Measurements from ENCODE around the gene NDFIP1.
"Not testable (repeated sequence)": the region's sequence is repeated elsewhere in the genome, so short reads cannot be mapped to it uniquely, and the experiment has no call there.

NDFIP1 gene

GRCh38 chr5:142108432-142109330 is at the start of gene NDFIP1:
Gene NDFIP1, plus strand, starts transcription at chr5:142108779. Its CDS starts 196 bp downstream, at chr5:142108975.
- DNase-seq = peak; percentile 59

- no peak for DNase-seq
Measured at GRCh38 chr5:142059304-142059940, 49.2 kb upstream of the NDFIP1 start.

GRCh38 chr5:142063376-142063775 is 45.2 kb upstream of the NDFIP1 start:
- no peak for DNase-seq

- DNase-seq = peak; percentile 84
Measured at GRCh38 chr5:142063878-142064331, 44.7 kb upstream of the NDFIP1 start.

- DNase-seq = peak; percentile 43
Measured at GRCh38 chr5:142065273-142065672, 43.3 kb upstream of the NDFIP1 start.

- no peak for DNase-seq
Measured at GRCh38 chr5:142069606-142070399, 38.8 kb upstream of the NDFIP1 start.

- no peak for DNase-seq
Measured at GRCh38 chr5:142070734-142071133, 37.8 kb upstream of the NDFIP1 start.

- DNase-seq = no peak
Measured at GRCh38 chr5:142072488-142072887, 36.1 kb upstream of the NDFIP1 start.

- DNase-seq = no peak
Measured at GRCh38 chr5:142073362-142073988, 35.1 kb upstream of the NDFIP1 start.

- DNase-seq = no peak
Measured at GRCh38 chr5:142074006-142074405, 34.6 kb upstream of the NDFIP1 start.

GRCh38 chr5:142078221-142078620 is 30.4 kb upstream of the NDFIP1 start:
- peak; percentile 88 for DNase-seq

GRCh38 chr5:142078706-142079105 is 29.9 kb upstream of the NDFIP1 start:
- DNase-seq = no peak

- DNase-seq = peak; percentile 79
Measured at GRCh38 chr5:142079306-142079721, 29.3 kb upstream of the NDFIP1 start.

GRCh38 chr5:142080248-142080647 is 28.3 kb upstream of the NDFIP1 start:
- DNase-seq = peak; percentile 69

GRCh38 chr5:142082182-142082781 is 26.3 kb upstream of the NDFIP1 start:
- no peak for DNase-seq

GRCh38 chr5:142086229-142086628 is 22.4 kb upstream of the NDFIP1 start:
- DNase-seq = no peak

- DNase-seq = no peak
Measured at GRCh38 chr5:142086679-142087078, 21.9 kb upstream of the NDFIP1 start.

- no peak for DNase-seq
Measured at GRCh38 chr5:142087920-142088679, 20.5 kb upstream of the NDFIP1 start.

GRCh38 chr5:142088855-142089479 is 19.6 kb upstream of the NDFIP1 start:
- not testable (repeated sequence) for DNase-seq

- DNase-seq = no peak
Measured at GRCh38 chr5:142091012-142091411, 17.6 kb upstream of the NDFIP1 start.

GRCh38 chr5:142091922-142092321 is 16.7 kb upstream of the NDFIP1 start:
- no peak for DNase-seq

Data from NCI-H1092 treated with DMSO at 0.1 percent for 48 hours (cell line).